Tibial nerve (tissue), 4 donors: ENCODE data around the gene DYNLRB1. TPM values are rescaled to one million over a fixed set of nuclear protein-coding genes. Genes with fewer than 3 reads are reported as not detected.
"Not testable (repeated sequence)": the region's sequence is repeated elsewhere in the genome, so short reads cannot be mapped to it uniquely, and the experiment has no call there.

Experiments
- DNase-seq, 2 donors: peaks; one replicate each; pipeline ENCODE4 v3.0.0-alpha.2; 2019; ENCODE audit warnings: low spot score in 2 of 2
- H3K27ac ChIP-seq, 4 donors: fragments of 200-600 bp; sonication (generic) in 3 of 4; one replicate each; pipeline ENCODE4 v1.5.1; 2017 to 2019; ENCODE audit warnings: mild to moderate bottlenecking in 1 of 4
- H3K27me3 ChIP-seq, 2 donors: fragments of 200-600 bp; sonication (generic) in 1 of 2; one replicate each; pipeline versions ENCODE4 v1.5.1 to v1.6.0; 2017 to 2019
- H3K36me3 ChIP-seq, 3 donors: fragments of 200-600 bp; sonication (generic); one replicate each; pipeline ENCODE4 v1.5.1; 2018 to 2019
- H3K4me1 ChIP-seq, 4 donors: fragments of 200-600 bp; sonication (generic) in 3 of 4; one replicate each; pipeline ENCODE4 v1.5.1; 2017 to 2019
- H3K4me3 ChIP-seq, 4 donors: fragments of 200-600 bp; sonication (generic) in 3 of 4; one replicate each; pipeline ENCODE4 v1.5.1; 2017 to 2019; ENCODE audit warnings: mild to moderate bottlenecking in 1 of 4, moderate library complexity in 1 of 4
- H3K9me3 ChIP-seq, 4 donors: fragments of 200-600 bp; sonication (generic) in 3 of 4; one replicate each; pipeline ENCODE4 v1.5.1; 2017 to 2019
- CTCF ChIP-seq, 5 experiments: fragments of 200-600 bp in 3 of 5; fragments of 450-650 bp in 2 of 5; sonication (generic) in 3 of 5; IDR thresholded peaks; one replicate each; pipeline ENCODE4 v1.5.1; 2016 to 2019; ENCODE audit warnings: antibody characterized with exemption in 5 of 5, mild to moderate bottlenecking in 3 of 5, moderate library complexity in 2 of 5
- EP300 ChIP-seq, 2 donors: sonication (generic); formaldehyde crosslinking; IDR thresholded peaks; one replicate each; pipeline ENCODE4 v1.6.1; 2017; ENCODE audit warnings: antibody characterized with exemption in 2 of 2, mild to moderate bottlenecking in 1 of 2
- POLR2A ChIP-seq, 2 donors: fragments of 450-650 bp; IDR thresholded peaks; one replicate each; pipeline ENCODE4 v1.6.1; 2017; ENCODE audit warnings: antibody characterized with exemption in 2 of 2, mild to moderate bottlenecking in 2 of 2, moderate library complexity in 2 of 2
- WGBS, 2 donors: methylation state at CpG; one replicate each; pipeline ENCODE4 v1.1.5; 2018; 5-methylcytosine and 5-hydroxymethylcytosine counted together
- total RNA-seq, 4 donors: library from RNA; depleted of rRNA; stranded (reverse); fragments of >200 nt; gene quantifications; one replicate each; pipeline ENCODE4 v1.1.0, GENCODE V29; 2016

DYNLRB1 gene
- total RNA-seq, 4 donors from 2014 or later, result 145 to 188 (median 170) TPM

- Histone ChIP-seq H3K9me3 (no peaks in the 10 kb centered on the region), H3K4me3 (no peak overlapping the region), H3K4me1 (peaks cover 0 to 37% (median 11%) of the 10 kb centered on the region in 4 donors), H3K27ac (peak overlapping the region in 3 of 4 donors; percentile 13 to 68 (median 42)), H3K36me3 (peaks cover 0 to 18% (median 0%) of the 10 kb centered on the region in 3 donors), H3K27me3 (no peaks in the 10 kb centered on the region)
- 63 to 64% methylated on average over 4 of the region's 4 CpGs for WGBS, 2 donors
- TF ChIP-seq POLR2A (IDR thresholded peaks at IDR 0.05) (no peak), CTCF (IDR thresholded peaks at IDR 0.05) (no peak), EP300 (IDR thresholded peaks at IDR 0.05) (no peak)
- DNase-seq, result no peak
Measured at GRCh38 chr20:34512266-34512954, 3.8 kb upstream of the DYNLRB1 start.

- H3K27ac ChIP-seq, result peak overlapping the region in 2 of 4 donors; percentile 42 to 68
- H3K36me3 ChIP-seq, result peaks cover 0 to 13% (median 0%) of the 10 kb centered on the region in 3 donors
- H3K9me3 ChIP-seq, result no peaks in the 10 kb centered on the region
- no peak overlapping the region for H3K4me3 ChIP-seq
- peaks cover 0 to 40% (median 12%) of the 10 kb centered on the region in 4 donors for H3K4me1 ChIP-seq
- no peak for DNase-seq
- TF ChIP-seq EP300 (IDR thresholded peaks at IDR 0.05) (no peak), POLR2A (IDR thresholded peaks at IDR 0.05) (no peak), CTCF (IDR thresholded peaks at IDR 0.05) (no peak)
- H3K27me3 ChIP-seq, result no peaks in the 10 kb centered on the region
Measured at GRCh38 chr20:34512955-34513419, 3.2 kb upstream of the DYNLRB1 start.

- H3K36me3 ChIP-seq, H3K27me3 ChIP-seq, H3K4me3 ChIP-seq, DNase-seq, H3K9me3 ChIP-seq: not testable (repeated sequence)
- Histone ChIP-seq H3K4me1 (peaks cover 0 to 48% (median 13%) of the 10 kb centered on the region in 4 donors), H3K27ac (peak overlapping the region in 2 of 4 donors; percentile 95 to 97)
- WGBS, 2 donors, result 91 to 93% methylated on average over 17 of the region's 17 CpGs
Measured at GRCh38 chr20:34514034-34514433, 2.2 kb upstream of the DYNLRB1 start.

- H3K27ac ChIP-seq, result peak overlapping the region; percentile 95 to 98 (median 98)
Measured at GRCh38 chr20:34514897-34515483, 1.2 kb upstream of the DYNLRB1 start.

More at GRCh38 chr20:34514897-34515483, 1.2 kb upstream of the DYNLRB1 start:
- Histone ChIP-seq H3K9me3 (no peaks in the 10 kb centered on the region), H3K4me1 (peaks cover 0 to 56% (median 13%) of the 10 kb centered on the region in 4 donors), H3K4me3 (peak overlapping the region; percentile 76 to 91 (median 84)), H3K27me3 (no peaks in the 10 kb centered on the region), H3K36me3 (peaks cover 0 to 12% (median 0%) of the 10 kb centered on the region in 3 donors)
- TF ChIP-seq EP300 (IDR thresholded peaks at IDR 0.05) (no peak), CTCF (IDR thresholded peaks at IDR 0.05) (no peak)
- 35 to 37% methylated on average over 19 of the region's 19 CpGs for WGBS, 2 donors
- no peak for DNase-seq
